AML-193 (cell line): Measurements from ENCODE around the gene PCSK9.

Source experiments
- DNase-seq, 2 experiments: peaks; one replicate each; lab custom pipeline; 2025; lab: John Stamatoyannopoulos, UW

Gene PCSK9

DNA sequence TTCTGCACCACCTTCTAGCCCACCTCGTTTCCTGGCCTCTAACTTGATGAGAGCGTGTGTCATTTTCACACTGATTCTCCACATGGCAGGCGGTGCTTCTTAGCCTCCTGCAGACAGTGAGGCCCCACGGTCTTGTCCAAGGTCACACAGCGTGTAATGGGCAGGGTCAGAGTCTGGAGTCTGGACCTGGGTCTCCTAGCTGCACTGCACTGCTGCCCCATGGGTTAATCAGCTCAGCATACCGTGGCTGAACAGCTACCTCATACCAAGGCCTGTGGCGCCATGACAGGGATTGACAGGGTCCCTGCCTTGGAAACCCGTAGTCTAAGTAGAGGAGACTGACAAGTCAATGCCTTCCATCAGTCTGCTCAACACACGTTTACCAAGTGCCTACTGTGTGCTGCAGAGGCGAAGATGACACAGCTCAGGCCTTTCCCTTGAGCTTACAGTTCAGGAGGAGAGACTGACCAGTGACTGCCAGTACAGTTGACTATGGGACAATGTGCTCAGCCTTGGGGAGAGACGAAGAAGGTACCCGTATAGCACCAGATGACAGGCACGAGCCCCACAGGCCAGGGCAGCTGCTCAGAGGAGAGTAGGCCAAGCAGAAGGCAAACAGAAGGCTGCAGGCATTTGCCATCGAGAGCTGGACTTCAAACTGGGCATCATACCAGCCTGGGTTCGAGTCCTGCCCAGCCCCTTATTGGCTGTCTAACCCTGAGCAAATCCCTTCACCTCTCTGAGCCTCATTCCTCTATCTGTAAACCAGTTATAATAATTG lies 5.5 kb downstream of the PCSK9 start:
- no peak for DNase-seq

DNA sequence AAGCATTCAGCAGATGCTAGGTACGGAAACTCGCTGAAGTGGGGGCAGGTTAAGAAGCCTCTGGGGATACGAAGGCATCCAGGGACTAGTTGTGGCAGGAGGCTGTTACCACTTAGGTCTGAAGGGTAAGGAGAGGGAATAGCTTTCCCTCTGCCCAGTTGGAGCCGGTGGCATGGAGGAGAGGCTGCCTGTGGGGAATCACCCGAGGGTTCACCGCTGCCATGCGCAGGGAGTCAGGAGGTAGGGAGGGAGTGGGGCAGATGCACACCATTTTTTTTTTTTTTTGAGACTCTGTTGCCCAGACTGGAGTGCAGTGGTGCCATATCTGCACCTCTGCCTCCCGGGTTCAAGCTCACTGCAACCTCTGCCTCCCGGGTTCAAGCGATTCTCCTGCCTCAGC lies 6.1 kb downstream of the PCSK9 start:
- no peak for DNase-seq

DNA sequence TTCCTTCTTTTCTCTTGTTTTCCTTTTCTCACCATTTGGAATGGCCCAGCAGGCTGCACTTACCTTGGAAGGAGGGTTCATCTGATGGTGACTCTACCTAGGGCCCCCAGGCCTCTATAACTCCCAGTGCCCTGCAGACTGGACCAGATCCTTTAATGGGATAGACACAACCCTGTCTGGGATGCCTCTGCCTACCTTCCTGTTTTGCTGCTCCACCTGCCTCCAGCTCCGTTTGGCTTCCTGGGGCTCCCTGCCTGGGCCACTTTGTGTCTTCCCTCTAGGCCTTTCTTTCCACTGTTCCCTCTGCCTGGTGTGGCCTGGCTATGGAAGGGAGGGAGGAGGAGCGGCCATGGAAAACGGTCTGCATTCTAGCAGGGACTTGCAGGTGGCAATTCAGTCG lies 7.5 kb downstream of the PCSK9 start:
- no peak for DNase-seq

DNA sequence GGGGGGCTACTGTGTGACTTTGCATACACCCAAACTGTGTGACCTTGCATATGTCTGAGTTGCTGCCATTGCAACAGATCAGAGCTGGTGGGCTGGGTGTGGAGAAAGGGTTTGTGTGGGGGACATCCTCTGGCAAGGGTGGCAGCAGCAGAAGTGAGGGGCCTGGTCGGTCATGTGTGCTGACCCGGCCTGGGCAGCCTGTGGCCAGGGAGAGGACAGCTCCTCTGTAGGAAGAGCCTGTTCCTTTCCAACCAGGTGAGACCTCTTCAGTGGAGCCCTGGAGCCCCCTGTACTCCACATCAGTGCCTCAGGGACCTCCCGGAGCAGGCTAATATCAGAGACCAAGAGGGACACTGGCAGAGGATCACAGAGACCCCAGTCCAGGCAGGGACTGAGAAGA lies 8.3 kb downstream of the PCSK9 start:
- DNase-seq: no peak

DNA sequence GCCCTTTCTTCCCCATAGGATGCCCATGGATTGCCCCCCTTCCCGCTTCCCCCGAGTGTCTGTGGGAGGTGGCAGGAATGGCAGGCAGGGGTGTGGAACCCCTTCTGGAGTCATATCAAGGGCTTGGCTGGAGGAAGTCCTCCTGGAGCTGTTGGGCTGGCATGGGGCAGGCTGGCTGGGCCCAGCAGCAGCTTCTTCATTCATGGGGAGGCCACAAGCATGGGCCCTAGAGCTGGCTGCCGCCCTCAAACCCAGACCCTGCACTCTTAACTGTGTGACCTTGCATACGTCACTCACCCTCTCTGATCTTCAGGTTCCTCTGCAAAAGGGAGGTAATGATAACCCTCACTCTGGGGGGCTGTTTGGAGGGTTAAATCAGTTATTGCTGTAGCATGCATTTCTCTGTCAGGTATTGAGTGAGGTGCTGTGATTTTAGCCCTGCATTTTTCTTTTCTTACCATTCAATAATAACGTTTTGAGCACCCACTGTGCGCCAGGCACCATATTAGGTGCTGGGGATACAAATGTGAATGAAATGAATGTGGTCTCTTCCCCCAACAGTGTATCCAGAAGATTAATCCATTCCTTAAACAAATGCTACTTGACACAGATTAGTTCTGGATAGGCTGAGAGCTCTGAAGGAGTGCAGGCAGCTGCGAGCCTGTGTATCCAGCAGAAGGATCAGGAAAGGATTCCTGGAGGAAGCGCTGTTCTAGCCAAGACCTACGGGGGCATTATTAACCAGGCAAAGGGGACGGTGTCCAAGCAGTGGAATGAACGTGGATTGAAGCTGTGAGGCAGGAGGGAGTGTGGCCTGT lies 9.3 kb downstream of the PCSK9 start:
- DNase-seq: no peak

DNA sequence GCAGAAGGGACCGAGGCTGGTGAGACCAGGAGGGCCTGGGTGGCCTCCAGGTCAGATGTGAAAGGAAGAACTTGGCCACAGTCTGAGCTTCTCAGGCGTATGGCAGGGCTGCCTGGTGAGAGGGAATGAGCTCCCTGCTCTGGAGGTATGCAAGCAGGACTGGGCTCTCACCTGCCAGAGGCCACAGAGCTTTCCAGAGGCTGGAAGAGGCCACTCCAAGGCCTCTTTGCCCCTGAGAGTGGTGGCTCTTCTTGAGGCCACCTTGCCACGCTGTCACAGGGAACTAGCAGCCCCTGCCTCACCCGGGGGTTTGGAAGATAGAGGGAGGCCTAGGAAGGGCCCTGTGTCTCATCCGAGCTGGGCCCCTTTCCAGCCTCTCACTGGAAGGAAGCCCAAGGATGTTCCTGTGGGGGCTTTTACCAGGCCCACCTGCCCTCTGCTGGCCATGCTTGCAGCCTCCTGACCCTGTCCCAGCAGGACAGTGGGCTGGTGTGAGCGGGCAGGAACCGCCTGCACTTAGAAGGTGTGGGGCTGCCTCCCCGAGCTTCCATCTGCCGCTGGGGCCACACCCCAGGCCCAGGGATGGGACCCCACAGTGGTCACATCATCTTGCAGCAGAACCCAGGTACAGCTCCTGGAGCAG lies 10.0 kb downstream of the PCSK9 start:
- no peak for DNase-seq

DNA sequence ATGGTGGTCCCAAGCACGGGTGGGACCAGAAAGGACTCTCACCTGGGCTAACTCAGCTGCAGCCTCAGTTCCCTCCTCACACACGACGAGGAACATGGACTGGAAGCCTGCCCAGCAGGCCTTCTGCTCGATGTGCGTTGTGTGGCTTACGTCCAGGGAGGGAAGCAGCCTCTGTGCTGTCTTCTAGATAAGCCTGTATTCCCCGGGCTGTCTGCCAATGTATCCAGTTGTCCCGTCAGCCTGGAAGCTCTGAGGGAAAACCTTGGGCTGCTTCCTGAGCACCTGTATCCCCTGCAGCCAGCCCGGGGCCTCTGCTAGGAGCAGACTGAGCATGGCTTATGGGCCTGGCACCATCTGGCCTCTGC lies 10.5 kb downstream of the PCSK9 start:
- DNase-seq: no peak

DNA sequence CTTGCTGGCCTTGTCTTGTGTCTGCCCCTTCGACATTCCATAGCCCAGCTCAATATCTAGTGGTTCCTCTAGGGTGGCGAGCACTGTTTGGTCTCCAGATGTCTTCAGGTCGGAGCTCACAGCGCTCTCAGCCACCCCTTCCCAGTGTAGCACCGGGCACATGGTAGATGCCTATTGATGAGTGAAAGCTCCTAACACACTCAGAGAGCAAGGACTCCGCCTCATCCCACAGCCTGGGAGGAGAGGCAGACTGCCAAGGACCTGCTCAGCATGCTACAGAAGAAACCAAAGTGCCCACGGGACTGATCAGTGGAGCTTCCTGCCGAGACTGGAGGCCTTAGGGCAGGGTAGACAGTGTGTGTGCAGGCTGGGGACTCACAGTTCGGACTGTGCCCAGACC lies 10.9 kb downstream of the PCSK9 start:
- DNase-seq: no peak

DNA sequence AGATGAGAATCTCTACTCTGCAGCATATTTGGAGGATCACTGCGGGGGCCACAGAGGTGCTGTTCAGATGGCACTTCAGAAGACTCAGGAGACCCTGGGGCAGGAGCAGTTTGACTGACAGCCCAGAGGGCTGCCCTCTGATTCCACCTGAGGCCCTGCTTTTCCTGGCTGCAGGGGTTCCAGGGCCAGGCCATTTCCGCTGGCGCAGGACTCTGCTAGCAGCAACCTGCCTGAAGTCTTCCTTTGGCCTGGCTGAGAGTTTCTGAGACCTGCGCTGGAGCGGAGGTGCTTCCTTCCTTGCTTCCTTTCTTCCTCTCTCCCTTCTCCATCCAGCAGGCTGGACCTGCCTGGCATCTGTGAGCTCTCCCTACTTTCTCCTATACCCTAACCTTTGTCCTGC lies 11.8 kb downstream of the PCSK9 start:
- DNase-seq: no peak

DNA sequence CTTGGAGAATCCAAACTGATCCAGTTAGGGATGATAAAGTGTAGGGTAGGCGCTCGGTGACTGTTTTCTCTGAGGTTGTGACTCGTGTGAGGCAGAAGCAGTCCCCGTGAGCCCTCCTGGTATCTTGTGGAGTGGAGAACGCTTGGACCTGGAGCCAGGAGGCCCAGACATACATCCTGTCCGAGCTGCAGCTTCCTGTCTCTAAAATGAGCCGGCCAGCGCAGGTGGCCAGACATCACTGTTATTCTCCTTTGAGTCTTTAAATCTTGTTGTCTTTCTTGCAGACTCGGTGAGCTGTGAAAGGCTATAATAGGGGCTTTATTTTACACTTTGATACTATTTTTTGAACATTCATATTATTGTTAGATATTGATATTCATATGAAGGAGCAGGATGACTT lies 12.3 kb downstream of the PCSK9 start:
- no peak for DNase-seq

DNA sequence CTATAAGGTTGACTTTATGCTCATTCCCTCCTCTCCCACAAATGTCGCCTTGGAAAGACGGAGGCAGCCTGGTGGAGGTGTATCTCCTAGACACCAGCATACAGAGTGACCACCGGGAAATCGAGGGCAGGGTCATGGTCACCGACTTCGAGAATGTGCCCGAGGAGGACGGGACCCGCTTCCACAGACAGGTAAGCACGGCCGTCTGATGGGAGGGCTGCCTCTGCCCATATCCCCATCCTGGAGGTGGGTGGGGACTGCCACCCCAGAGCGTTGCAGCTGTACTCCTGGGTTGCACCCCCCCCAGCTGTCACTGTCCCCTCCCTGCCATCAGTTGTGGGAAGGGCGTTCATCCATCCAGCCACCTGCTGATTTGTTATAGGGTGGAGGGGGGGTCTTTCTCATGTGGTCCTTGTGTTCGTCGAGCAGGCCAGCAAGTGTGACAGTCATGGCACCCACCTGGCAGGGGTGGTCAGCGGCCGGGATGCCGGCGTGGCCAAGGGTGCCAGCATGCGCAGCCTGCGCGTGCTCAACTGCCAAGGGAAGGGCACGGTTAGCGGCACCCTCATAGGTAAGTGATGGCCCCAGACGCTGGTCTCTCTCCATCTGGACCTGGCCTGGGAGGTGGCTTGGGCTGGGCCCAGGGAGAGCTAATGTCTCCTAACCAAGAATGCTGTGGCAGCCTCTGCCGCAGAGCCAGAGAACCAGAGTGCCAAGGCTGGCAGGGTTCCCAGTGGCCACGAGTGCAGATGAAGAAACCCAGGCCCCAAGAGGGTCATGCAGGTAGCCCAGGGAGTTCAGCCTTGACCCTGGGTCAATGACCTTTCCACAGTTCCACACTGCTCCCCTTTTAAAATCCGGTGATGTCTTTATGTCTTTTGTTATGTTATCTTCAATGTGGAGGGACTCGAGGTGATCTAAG lies 13.1 kb downstream of the PCSK9 start:
- DNase-seq: no peak

DNA sequence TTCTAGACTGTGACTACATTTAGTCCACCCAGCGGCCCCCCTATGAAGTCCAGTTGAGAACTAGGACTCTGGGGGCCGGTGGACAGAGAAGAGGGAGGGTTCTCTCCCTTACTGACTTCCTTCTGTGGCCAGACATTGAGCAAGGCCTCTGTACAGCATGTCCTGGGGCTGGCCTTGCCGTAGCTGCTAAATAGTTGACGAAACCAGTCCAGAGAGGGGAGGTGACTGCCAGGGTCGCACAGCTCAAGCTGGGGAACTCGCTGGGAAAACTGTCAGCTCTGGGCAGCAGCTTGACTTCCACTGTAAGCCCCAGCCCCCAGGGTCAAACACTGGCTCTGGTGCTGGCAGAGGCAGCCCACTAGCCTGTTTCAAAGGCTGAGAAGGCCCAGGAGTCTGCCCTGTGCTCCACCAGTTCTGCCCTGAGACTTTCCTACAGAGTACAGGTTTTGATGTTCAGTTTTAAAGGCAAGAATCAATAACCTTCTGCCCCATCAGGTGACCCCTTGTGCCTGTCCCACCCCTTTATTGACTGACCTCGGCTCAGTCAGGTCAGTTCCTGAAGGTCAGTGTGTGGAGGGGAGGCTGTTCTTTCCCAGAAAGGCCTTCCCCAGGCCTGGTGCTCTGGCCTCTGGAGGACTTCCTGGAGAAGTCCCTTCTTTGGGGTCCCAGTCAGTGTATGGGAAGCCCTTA lies 14.1 kb downstream of the PCSK9 start:
- peak; percentile 4 to 16 for DNase-seq

DNA sequence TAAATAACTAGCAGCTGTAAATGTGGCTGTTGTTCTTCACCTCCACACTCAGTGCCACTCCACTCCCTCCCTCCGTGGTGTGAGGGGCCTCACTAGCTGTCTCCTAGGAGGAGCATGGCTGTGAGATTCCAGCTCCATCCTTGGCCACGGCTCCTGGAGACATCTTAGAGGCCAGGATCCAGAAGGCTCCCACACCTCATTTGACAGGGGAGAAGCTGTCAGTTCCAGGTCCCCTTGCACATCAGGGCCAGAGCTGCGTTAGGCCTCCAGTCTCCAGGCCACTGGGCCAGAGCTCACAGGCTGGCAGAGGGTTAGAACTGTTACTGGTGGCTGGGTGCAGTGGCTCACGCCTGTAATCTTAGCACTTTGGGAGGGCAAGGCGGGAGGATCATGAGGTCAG lies 15.0 kb downstream of the PCSK9 start:
- no peak for DNase-seq

DNA sequence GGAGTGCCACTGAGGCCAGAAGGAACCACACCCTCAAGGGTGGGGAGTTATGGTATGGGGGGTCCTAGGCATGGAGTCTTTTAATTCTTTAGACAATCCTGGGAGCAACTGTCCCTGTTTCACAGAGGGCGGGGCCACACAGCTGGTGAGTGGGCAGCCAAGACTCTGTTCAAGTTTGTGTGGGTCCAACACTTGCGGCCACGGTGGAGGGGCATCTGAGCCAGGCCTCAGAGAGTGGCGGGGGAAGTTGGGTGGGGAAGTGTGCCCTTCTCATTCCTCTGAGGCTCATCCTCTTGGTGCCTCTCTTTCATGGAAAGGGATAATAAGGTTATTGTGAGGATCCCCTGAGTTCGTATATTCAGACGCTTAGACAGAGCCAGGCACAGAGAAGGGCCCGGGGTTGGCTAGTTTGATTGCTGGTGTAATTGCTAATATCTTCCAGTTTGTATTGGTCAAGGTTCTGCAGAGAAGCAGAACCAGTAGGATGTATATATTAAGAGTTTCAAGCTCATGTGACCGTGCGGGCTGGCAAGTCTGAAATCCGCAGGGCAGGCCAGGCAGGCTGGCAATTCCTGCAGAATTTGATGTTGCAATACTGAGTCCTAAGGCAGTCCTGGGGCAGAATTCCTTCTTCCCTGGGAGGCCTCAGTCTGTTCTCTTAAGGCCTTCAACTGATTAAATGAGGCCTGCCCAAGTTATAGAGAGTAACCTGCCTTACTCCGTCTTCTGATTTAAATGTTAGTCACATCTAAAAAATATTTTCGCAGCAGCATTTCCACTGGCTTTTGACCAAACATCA lies 15.9 kb downstream of the PCSK9 start:
- DNase-seq: no peak

DNA sequence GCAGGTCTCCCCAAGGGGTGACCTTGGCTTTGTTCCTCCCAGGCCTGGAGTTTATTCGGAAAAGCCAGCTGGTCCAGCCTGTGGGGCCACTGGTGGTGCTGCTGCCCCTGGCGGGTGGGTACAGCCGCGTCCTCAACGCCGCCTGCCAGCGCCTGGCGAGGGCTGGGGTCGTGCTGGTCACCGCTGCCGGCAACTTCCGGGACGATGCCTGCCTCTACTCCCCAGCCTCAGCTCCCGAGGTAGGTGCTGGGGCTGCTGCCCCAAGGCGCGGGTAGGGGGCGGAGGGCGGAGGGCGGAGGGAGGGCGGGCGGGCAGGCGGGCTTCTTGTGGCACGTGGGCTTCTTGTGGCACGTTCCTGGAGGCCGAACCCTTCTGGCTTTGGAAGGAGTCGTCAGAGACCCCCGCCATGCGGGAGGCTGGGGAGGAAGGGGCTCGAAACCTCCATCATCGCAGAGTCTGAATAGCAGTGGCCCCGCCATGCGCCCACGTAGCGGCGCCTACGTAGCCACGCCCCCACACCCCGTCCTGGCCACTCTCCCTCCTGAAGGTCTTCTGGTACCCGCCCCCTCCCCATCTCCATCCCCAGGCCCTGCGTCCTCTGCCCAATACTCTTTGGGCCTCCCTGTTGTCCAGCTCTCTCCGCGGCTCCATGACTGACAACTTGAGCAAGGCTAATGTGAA lies 16.7 kb downstream of the PCSK9 start:
- no peak for DNase-seq

DNA sequence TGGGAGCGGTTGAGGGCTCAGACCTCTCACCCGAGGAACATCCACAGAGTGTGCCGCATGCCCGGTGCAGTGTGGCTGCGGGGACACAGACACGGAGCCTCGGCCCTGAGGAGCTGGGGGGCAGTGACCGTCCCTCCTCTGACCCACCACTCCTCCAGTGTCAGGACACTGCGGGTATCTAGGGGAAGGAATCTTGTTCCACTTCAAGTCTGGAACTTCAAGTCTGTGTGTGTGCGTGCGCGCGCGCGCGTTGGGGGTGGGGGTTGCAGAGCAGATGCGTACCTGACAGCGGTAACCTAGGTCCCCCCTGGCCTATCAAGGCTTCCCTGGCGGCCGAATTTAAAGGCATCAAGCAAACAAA lies 17.3 kb downstream of the PCSK9 start:
- DNase-seq: no peak

DNA sequence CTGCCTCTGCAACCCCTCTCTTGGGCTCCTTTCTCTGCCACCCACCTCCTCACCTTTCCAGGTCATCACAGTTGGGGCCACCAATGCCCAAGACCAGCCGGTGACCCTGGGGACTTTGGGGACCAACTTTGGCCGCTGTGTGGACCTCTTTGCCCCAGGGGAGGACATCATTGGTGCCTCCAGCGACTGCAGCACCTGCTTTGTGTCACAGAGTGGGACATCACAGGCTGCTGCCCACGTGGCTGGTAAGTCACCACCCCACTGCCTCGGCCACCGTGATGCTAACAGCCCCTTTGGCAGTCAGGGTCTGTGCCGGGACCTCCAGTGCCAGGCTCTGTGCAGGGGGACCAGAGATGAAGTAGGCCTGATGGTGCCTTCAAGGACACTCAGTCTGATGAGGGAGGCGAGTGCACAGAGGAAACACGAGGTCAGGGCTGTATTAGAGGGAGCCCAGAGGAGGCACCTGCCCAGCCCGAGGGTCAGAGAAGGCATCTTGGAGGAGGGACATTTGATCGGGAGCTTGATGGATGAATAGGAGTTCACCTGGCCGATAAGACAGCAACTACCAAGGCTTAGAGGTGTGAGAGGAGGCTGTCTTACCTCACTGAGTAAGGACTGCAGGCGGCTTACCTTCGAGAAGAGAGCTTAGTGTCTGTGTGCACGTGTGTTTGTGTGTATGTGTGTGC lies 18.1 kb downstream of the PCSK9 start:
- no peak for DNase-seq

DNA sequence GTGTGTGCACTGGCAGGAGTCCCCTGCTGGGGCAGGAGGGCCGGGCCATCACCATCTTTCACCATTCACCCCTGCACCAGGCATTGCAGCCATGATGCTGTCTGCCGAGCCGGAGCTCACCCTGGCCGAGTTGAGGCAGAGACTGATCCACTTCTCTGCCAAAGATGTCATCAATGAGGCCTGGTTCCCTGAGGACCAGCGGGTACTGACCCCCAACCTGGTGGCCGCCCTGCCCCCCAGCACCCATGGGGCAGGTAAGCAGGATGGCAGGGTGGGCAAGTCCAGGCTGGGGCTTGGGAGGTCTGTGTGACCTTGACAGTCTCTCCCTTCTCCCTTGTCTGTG lies 18.6 kb downstream of the PCSK9 start:
- DNase-seq: no peak

DNA sequence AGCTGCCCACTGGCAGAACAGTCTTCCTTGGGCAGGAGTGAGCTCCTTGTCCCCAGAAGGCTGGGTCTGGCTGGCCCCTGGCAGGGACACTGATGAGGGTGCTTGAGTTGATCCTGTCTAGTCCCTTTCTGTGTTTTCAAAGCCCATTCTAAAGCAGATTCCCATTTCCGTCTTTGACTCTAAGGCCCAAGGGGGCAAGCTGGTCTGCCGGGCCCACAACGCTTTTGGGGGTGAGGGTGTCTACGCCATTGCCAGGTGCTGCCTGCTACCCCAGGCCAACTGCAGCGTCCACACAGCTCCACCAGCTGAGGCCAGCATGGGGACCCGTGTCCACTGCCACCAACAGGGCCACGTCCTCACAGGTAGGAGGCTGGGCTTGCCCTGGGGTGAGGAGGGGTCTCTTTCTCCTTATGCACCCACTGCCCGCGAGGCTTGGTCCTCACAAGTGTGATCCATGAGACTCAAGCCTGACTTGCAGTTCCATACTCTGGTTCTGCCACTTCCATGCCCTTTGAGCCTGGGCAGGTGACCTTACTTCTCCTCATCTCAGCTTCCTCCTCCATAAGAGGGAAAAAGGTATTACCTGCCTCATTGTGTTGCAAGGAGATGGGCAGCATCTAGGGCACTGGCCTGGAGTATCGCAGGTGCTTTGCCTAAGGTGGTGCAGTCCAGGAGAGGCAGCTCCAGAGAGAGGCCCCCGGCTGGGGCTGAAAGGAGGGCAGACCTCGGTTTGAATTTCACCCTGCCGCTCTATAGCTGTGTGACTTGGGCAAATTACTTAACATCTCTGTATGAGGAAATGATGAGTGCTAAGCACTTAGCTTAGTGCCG lies 20.2 kb downstream of the PCSK9 start:
- DNase-seq: no peak
